ENCODE results near the gene SEMA6A.
"Not testable (repeated sequence)": the region's sequence is repeated elsewhere in the genome, so short reads cannot be mapped to it uniquely, and the experiment has no call there.

Gene SEMA6A

GRCh38 chr5:116546743-116547124 is 27.9 kb downstream of the SEMA6A start:
- Mint-ChIP-seq H3K27me3 (no peaks in the 10 kb centered on the region), H3K36me3 (peaks cover 4% of the 10 kb centered on the region), H3K4me3 (no peak overlapping the region), H3K4me1 (no peaks in the 10 kb centered on the region), H3K9me3 (peaks cover 6% of the 10 kb centered on the region), H3K27ac (no peak overlapping the region)
- DNase-seq (ENCODE audit: low spot score in 2 of 2) (no peak), ATAC-seq (ENCODE audit: low read depth) (no peak)

- no peaks in the 10 kb centered on the region for H3K27me3 Mint-ChIP-seq
Observed at GRCh38 chr5:116546033-116546742, 28.4 kb downstream of the SEMA6A start.

GRCh38 chr5:116545465-116545864 is 29.2 kb downstream of the SEMA6A start:
- ATAC-seq (ENCODE audit: low read depth); DNase-seq (ENCODE audit: low spot score in 2 of 2); H3K27ac Mint-ChIP-seq; H3K9me3 Mint-ChIP-seq; H3K4me1 Mint-ChIP-seq; H3K36me3 Mint-ChIP-seq; H3K27me3 Mint-ChIP-seq; H3K4me3 Mint-ChIP-seq: not testable (repeated sequence)

More at GRCh38 chr5:116546033-116546742, 28.4 kb downstream of the SEMA6A start:
- ATAC-seq (ENCODE audit: low read depth), result no peak
- no peak for DNase-seq (ENCODE audit: low spot score in 2 of 2)
- Mint-ChIP-seq H3K36me3 (peaks cover 4% of the 10 kb centered on the region), H3K4me3 (no peak overlapping the region), H3K4me1 (no peaks in the 10 kb centered on the region), H3K27ac (no peak overlapping the region), H3K9me3 (peaks cover 6% of the 10 kb centered on the region)

- H3K9me3 Mint-ChIP-seq, result peaks cover 6% of the 10 kb centered on the region
- no peak overlapping the region for H3K4me3 Mint-ChIP-seq
- no peaks in the 10 kb centered on the region for H3K27me3 Mint-ChIP-seq
- ATAC-seq (ENCODE audit: low read depth), result no peak
- no peak for DNase-seq (ENCODE audit: low spot score in 2 of 2)
- H3K27ac Mint-ChIP-seq, result no peak overlapping the region
- peaks cover 4% of the 10 kb centered on the region for H3K36me3 Mint-ChIP-seq
- no peaks in the 10 kb centered on the region for H3K4me1 Mint-ChIP-seq
Observed at GRCh38 chr5:116544531-116545241, 29.9 kb downstream of the SEMA6A start.

- Mint-ChIP-seq H3K9me3 (peaks cover 6% of the 10 kb centered on the region), H3K36me3 (peaks cover 4% of the 10 kb centered on the region), H3K27ac (no peak overlapping the region), H3K4me3 (no peak overlapping the region), H3K27me3 (no peaks in the 10 kb centered on the region), H3K4me1 (no peaks in the 10 kb centered on the region)
- ATAC-seq (ENCODE audit: low read depth), result no peak
- DNase-seq (ENCODE audit: low spot score in 2 of 2), result no peak
Observed at GRCh38 chr5:116543501-116543900, 31.1 kb downstream of the SEMA6A start.

- H3K4me1 Mint-ChIP-seq, result no peaks in the 10 kb centered on the region
- no peak for DNase-seq (ENCODE audit: low spot score in 2 of 2)
- H3K27ac Mint-ChIP-seq, result no peak overlapping the region
- H3K36me3 Mint-ChIP-seq, result peaks cover 4% of the 10 kb centered on the region
- H3K4me3 Mint-ChIP-seq, result no peak overlapping the region
- ATAC-seq (ENCODE audit: low read depth), result no peak
- peaks cover 6% of the 10 kb centered on the region for H3K9me3 Mint-ChIP-seq
- no peaks in the 10 kb centered on the region for H3K27me3 Mint-ChIP-seq
Observed at GRCh38 chr5:116542619-116543018, 32.0 kb downstream of the SEMA6A start.

- Mint-ChIP-seq H3K36me3 (no peaks in the 10 kb centered on the region), H3K27ac (no peak overlapping the region), H3K9me3 (no peaks in the 10 kb centered on the region), H3K4me3 (no peak overlapping the region), H3K27me3 (no peaks in the 10 kb centered on the region), H3K4me1 (no peaks in the 10 kb centered on the region)
- ATAC-seq (ENCODE audit: low read depth) (no peak), DNase-seq (ENCODE audit: low spot score in 2 of 2) (no peak)
Observed at GRCh38 chr5:116539222-116539621, 35.4 kb downstream of the SEMA6A start.

- no peak for ATAC-seq (ENCODE audit: low read depth)
- H3K4me1 Mint-ChIP-seq, result no peaks in the 10 kb centered on the region
Observed at GRCh38 chr5:116536316-116537083, 38.1 kb downstream of the SEMA6A start.

GRCh38 chr5:116534964-116535651 is 39.5 kb downstream of the SEMA6A start:
- Mint-ChIP-seq H3K9me3 (no peaks in the 10 kb centered on the region), H3K27ac (no peak overlapping the region), H3K4me1 (no peaks in the 10 kb centered on the region), H3K27me3 (no peaks in the 10 kb centered on the region), H3K36me3 (no peaks in the 10 kb centered on the region), H3K4me3 (no peak overlapping the region)
- ATAC-seq (ENCODE audit: low read depth) (no peak), DNase-seq (ENCODE audit: low spot score in 2 of 2) (no peak)

More at GRCh38 chr5:116536316-116537083, 38.1 kb downstream of the SEMA6A start:
- H3K27ac Mint-ChIP-seq, result no peak overlapping the region
- no peak overlapping the region for H3K4me3 Mint-ChIP-seq
- H3K27me3 Mint-ChIP-seq, result no peaks in the 10 kb centered on the region
- no peak for DNase-seq (ENCODE audit: low spot score in 2 of 2)
- H3K36me3 Mint-ChIP-seq, result no peaks in the 10 kb centered on the region
- no peaks in the 10 kb centered on the region for H3K9me3 Mint-ChIP-seq

- ATAC-seq (ENCODE audit: low read depth) (no peak), DNase-seq (ENCODE audit: low spot score in 2 of 2) (no peak)
- Mint-ChIP-seq H3K9me3 (no peaks in the 10 kb centered on the region), H3K4me1 (no peaks in the 10 kb centered on the region), H3K27ac (no peak overlapping the region), H3K4me3 (no peak overlapping the region), H3K36me3 (peaks cover 3% of the 10 kb centered on the region), H3K27me3 (no peaks in the 10 kb centered on the region)
Observed at GRCh38 chr5:116532762-116533525, 41.7 kb downstream of the SEMA6A start.

- no peaks in the 10 kb centered on the region for H3K4me1 Mint-ChIP-seq
- H3K36me3 Mint-ChIP-seq, result peaks cover 3% of the 10 kb centered on the region
- H3K27me3 Mint-ChIP-seq, result no peaks in the 10 kb centered on the region
- no peaks in the 10 kb centered on the region for H3K9me3 Mint-ChIP-seq
- H3K27ac Mint-ChIP-seq, result no peak overlapping the region
- DNase-seq (ENCODE audit: low spot score in 2 of 2), result no peak
- no peak for ATAC-seq (ENCODE audit: low read depth)
- no peak overlapping the region for H3K4me3 Mint-ChIP-seq
Observed at GRCh38 chr5:116531635-116532034, 43.0 kb downstream of the SEMA6A start.

- Mint-ChIP-seq H3K4me3 (no peak overlapping the region), H3K4me1 (no peaks in the 10 kb centered on the region), H3K36me3 (peaks cover 4% of the 10 kb centered on the region), H3K27me3 (no peaks in the 10 kb centered on the region), H3K9me3 (no peaks in the 10 kb centered on the region), H3K27ac (no peak overlapping the region)
- DNase-seq (ENCODE audit: low spot score in 2 of 2) (no peak), ATAC-seq (ENCODE audit: low read depth) (no peak)
Observed at GRCh38 chr5:116531117-116531516, 43.5 kb downstream of the SEMA6A start.

GRCh38 chr5:116530276-116530675 is 44.3 kb downstream of the SEMA6A start:
- no peak for ATAC-seq (ENCODE audit: low read depth)
- Mint-ChIP-seq H3K4me1 (no peaks in the 10 kb centered on the region), H3K27me3 (no peaks in the 10 kb centered on the region), H3K27ac (no peak overlapping the region), H3K4me3 (no peak overlapping the region), H3K36me3 (peaks cover 5% of the 10 kb centered on the region), H3K9me3 (no peaks in the 10 kb centered on the region)
- no peak for DNase-seq (ENCODE audit: low spot score in 2 of 2)

All from memory B cell (primary cell).